GM12878 (cell line): ENCODE data around the gene IL1RAPL1.

Experiments
- ATF2 ChIP-seq: IDR thresholded peaks from 2 replicates; pipeline ENCODE4 v1.6.1; 2012; ENCODE audit warnings: low read length, inconsistent platforms
- CBX3 ChIP-seq: fragments of 200-600 bp; sonication (generic); IDR thresholded peaks from 2 replicates; pipeline ENCODE4 v1.6.1; 2016; ENCODE audit warnings: low read depth, borderline replicate concordance
- CTCF ChIP-seq, 3 experiments: IDR thresholded peaks in 2 of 3; conservative IDR thresholded peaks in 1 of 3; 2 replicates each; pipeline ENCODE4 v1.5.1; 2011; ENCODE audit warnings: low read depth in 3 of 3, low read length in 3 of 3, mild to moderate bottlenecking in 3 of 3, control low read depth in 2 of 3, moderate library complexity in 2 of 3, inconsistent platforms in 1 of 3, mixed read lengths in 1 of 3; ENCODE audit not compliant: control insufficient read depth in 2 of 3, insufficient read depth in 1 of 3; ENCODE audit errors: extremely low read depth in 1 of 3
- EP300 ChIP-seq, 2 experiments: fragments of 150-350 bp in 1 of 2; IDR thresholded peaks; 2 replicates each; pipeline ENCODE4 v1.6.1; 2011 to 2012; ENCODE audit warnings: low read depth in 2 of 2, low read length in 2 of 2, borderline replicate concordance in 1 of 2, improper control_type of control experiment in 1 of 2, inconsistent platforms in 1 of 2; ENCODE audit not compliant: control insufficient read depth in 1 of 2
- EZH2 ChIP-seq: IDR thresholded peaks from 2 replicates; pipeline ENCODE4 v1.6.1; 2012; ENCODE audit warnings: low read depth, mild to moderate bottlenecking, control low read depth, inconsistent platforms, low read length, borderline replicate concordance; ENCODE audit not compliant: control insufficient read depth
- FOXK2 ChIP-seq: fragments of 450-650 bp; IDR thresholded peaks from 2 replicates; pipeline ENCODE4 v1.6.1; 2017; ENCODE audit warnings: mild to moderate bottlenecking, moderate library complexity
- FOXM1 ChIP-seq: IDR thresholded peaks from 2 replicates; pipeline ENCODE4 v1.6.1; 2012; ENCODE audit warnings: low read depth, mild to moderate bottlenecking, inconsistent platforms, low read length, moderate library complexity
- GABPA ChIP-seq: IDR thresholded peaks from 2 replicates; pipeline ENCODE4 v1.6.1; 2014; ENCODE audit warnings: antibody characterized with exemption, low read depth, mild to moderate bottlenecking, inconsistent platforms
- NFIC ChIP-seq: IDR thresholded peaks from 2 replicates; pipeline ENCODE4 v1.6.1; 2012; ENCODE audit warnings: low read depth, mild to moderate bottlenecking, inconsistent platforms, low read length, moderate library complexity
- NFYA ChIP-seq: IDR thresholded peaks from 2 replicates; pipeline ENCODE4 v1.6.1; 2011; ENCODE audit warnings: low read depth, mild to moderate bottlenecking, low read length, improper control_type of control experiment, borderline replicate concordance
- POLR2AphosphoS5 ChIP-seq: IDR thresholded peaks from 2 replicates; pipeline ENCODE4 v1.6.1; 2011; ENCODE audit warnings: mild to moderate bottlenecking, low read length, inconsistent platforms

GRCh38 chrX:29455702-29456101 lies 868.5 kb downstream of the IL1RAPL1 start:
- no peak for TF ChIP-seq FOXM1
- no peak for TF ChIP-seq GABPA
- TF ChIP-seq FOXK2: no peak
- no peak for TF ChIP-seq CTCF (IDR thresholded peaks at IDR 0.05 in 2 of 3, conservative IDR thresholded peaks at IDR 0.05 in 1 of 3; ENCODE audit: control insufficient read depth in 2 of 3, extremely low read depth in 1 of 3, insufficient read depth in 1 of 3, low read depth in 3 of 3, low read length in 3 of 3)
- TF ChIP-seq NFIC: no peak
- no peak for TF ChIP-seq POLR2AphosphoS5
- TF ChIP-seq EP300 (IDR thresholded peaks at IDR 0.05; ENCODE audit: borderline replicate concordance in 1 of 2, control insufficient read depth in 1 of 2, low read depth in 2 of 2, low read length in 2 of 2): no peak
- TF ChIP-seq ATF2: no peak
- no peak for TF ChIP-seq EZH2
- no peak for TF ChIP-seq NFYA
- TF ChIP-seq CBX3: no peak
